GM12873 (cell line): ENCODE results near the gene PABPN1.

Experiments used
- TF ChIP-seq, protein P1 (sequence below): IDR thresholded peaks from 2 replicates; pipeline ENCODE4 v1.5.1; 2012; ENCODE audit warnings: low read depth, mild to moderate bottlenecking, moderate library complexity, low read length, control low read depth; ENCODE audit not compliant: insufficient read depth; ENCODE audit errors: missing control alignments

The PABPN1 gene

DNA sequence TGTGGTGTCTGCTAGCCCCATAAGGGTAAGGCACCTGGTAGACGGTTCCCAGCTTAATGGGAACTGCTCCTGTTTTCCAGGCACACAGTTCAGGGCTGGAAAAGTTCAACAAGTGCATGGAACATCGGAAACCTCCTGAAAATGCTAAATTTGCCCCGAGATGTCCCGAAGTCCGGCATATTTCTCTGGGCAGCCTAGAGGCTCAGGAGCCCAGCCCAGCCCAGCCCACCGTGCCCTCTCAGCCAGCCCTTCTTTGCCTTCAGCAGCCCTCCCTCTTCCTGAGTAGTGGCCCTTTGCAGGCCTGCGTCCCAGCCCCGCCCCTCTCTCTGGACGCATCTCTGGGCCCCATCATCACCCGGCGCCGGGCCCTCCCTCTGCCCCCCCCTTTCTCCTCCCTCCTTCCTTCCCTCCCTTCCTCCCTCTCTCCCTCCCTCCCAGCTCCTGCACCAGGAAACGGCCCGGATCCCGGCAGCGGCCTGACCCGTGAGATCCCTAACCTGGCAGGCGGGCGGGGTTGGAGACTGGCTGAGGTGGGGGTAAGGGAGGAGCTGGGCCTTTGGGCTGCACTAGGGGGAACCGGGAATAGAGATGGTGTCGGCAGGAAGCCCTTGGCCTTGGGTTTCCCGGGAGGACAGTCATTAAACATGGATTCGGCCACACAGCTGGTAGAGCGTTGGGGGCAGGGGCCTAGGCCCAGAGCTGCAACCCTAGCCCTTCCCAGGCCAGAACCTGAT is 14.7 kb upstream of the PABPN1 start, which contains the start of gene BCL2L2:
Gene BCL2L2 (plus strand): TSS at position 422 of the 734 bp plus-strand sequence. CDS start 935 bp downstream, outside the sequence.
- TF ChIP-seq, protein P1, sequence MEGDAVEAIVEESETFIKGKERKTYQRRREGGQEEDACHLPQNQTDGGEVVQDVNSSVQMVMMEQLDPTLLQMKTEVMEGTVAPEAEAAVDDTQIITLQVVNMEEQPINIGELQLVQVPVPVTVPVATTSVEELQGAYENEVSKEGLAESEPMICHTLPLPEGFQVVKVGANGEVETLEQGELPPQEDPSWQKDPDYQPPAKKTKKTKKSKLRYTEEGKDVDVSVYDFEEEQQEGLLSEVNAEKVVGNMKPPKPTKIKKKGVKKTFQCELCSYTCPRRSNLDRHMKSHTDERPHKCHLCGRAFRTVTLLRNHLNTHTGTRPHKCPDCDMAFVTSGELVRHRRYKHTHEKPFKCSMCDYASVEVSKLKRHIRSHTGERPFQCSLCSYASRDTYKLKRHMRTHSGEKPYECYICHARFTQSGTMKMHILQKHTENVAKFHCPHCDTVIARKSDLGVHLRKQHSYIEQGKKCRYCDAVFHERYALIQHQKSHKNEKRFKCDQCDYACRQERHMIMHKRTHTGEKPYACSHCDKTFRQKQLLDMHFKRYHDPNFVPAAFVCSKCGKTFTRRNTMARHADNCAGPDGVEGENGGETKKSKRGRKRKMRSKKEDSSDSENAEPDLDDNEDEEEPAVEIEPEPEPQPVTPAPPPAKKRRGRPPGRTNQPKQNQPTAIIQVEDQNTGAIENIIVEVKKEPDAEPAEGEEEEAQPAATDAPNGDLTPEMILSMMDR: no peak

- TF ChIP-seq, protein P1: no peak
Measured at GRCh38 chr14:23307146-23307530, 14.1 kb upstream of the PABPN1 start.

GRCh38 chr14:23307687-23308644 is 13.3 kb upstream of the PABPN1 start:
- TF ChIP-seq, protein P1: no peak

DNA sequence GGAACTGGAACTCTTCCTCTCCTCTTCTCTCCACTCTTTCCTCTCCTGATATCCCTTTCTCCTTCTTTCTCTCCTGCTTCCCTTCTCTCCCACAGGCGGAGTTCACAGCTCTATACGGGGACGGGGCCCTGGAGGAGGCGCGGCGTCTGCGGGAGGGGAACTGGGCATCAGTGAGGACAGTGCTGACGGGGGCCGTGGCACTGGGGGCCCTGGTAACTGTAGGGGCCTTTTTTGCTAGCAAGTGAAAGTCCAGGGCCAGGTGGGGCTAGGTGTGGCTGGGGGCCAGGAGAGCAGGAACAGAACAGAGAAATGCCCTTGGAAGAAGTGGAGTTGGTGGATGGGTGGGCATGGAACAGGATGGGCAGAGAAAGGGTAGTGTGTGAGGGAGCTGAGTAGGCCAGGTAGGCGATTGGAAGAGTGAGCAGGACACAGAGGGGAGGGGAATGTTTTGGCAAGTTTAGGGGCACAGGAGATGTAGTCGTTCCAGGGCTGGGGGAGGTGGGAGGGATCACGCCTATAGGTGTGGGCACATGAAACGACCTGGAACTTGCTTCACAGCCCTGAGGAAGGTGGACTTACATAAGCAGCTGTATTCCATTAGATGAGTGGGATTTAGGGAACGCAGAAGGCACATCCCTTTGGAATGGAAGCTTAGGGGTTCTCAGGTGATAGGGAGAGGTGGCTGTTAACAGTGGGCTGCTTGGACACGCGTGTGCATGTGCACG is 12.4 kb upstream of the PABPN1 start:
- TF ChIP-seq, protein P1: no peak

GRCh38 chr14:23310546-23310945 is 10.7 kb upstream of the PABPN1 start:
- TF ChIP-seq, protein P1: no peak

DNA sequence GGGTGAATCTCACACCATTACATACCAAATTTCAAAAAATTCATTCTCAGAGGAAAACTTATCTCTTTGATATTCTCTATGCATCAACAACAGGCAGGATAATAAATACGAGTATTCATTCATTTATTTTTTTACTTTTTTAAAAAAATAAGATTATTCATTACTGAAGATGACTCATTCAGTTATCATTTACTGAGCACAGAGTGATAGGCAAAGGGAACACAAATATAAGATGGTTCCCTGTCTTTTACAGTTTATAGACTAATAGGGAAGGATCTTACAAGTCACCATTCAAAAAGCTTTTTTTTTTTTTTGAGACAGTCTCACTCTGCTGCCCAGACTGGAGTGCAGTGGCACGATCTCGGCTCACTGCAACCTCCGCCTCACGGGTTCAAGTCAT is 5.0 kb upstream of the PABPN1 start:
- TF ChIP-seq, protein P1: no peak
